NCI-H69 (cell line): ENCODE results near the gene TSPYL4.
"Not testable (repeated sequence)": the region's sequence is repeated elsewhere in the genome, so short reads cannot be mapped to it uniquely, and the experiment has no call there.

Experiments
- DNase-seq: peaks from one replicate; lab custom pipeline; 2025; lab: John Stamatoyannopoulos, UW

TSPYL4 gene

GRCh38 chr6:116253505-116254296 lies at the start of gene TSPYL4:
Gene TSPYL4, minus strand, starts transcription at chr6:116254075. Its CDS starts 67 bp downstream, at chr6:116254008.
- DNase-seq, result peak; percentile 96

- peak; percentile 6 for DNase-seq
Measured at GRCh38 chr6:116301104-116301503, 47.2 kb upstream of the TSPYL4 start.

GRCh38 chr6:116300566-116300965 lies 46.7 kb upstream of the TSPYL4 start:
- no peak for DNase-seq

GRCh38 chr6:116298973-116299372 lies 45.1 kb upstream of the TSPYL4 start:
- no peak for DNase-seq

- DNase-seq, result no peak
Measured at GRCh38 chr6:116298273-116298672, 44.4 kb upstream of the TSPYL4 start.

GRCh38 chr6:116292553-116292952 lies 38.7 kb upstream of the TSPYL4 start:
- DNase-seq, result no peak

- DNase-seq, result no peak
Measured at GRCh38 chr6:116291701-116292396, 38.0 kb upstream of the TSPYL4 start.

- no peak for DNase-seq
Measured at GRCh38 chr6:116290799-116291198, 36.9 kb upstream of the TSPYL4 start.

GRCh38 chr6:116289876-116290275 lies 36.0 kb upstream of the TSPYL4 start:
- no peak for DNase-seq

GRCh38 chr6:116287689-116288282 lies 33.9 kb upstream of the TSPYL4 start:
- DNase-seq, result peak; percentile 55

GRCh38 chr6:116286773-116287358 lies 33.0 kb upstream of the TSPYL4 start:
- DNase-seq, result no peak

GRCh38 chr6:116284984-116285383 lies 31.1 kb upstream of the TSPYL4 start:
- DNase-seq, result not testable (repeated sequence)

- no peak for DNase-seq
Measured at GRCh38 chr6:116283191-116283590, 29.3 kb upstream of the TSPYL4 start.

- peak; percentile 27 for DNase-seq
Measured at GRCh38 chr6:116282698-116283097, 28.8 kb upstream of the TSPYL4 start.

GRCh38 chr6:116280933-116281316 lies 27.1 kb upstream of the TSPYL4 start:
- DNase-seq, result peak; percentile 12

GRCh38 chr6:116280161-116280932 lies 26.5 kb upstream of the TSPYL4 start:
- DNase-seq, result peak; percentile 40

GRCh38 chr6:116279232-116280160 lies 25.6 kb upstream of the TSPYL4 start, which contains the start of gene TSPYL1:
Gene TSPYL1, minus strand, starts transcription at chr6:116279930. Its CDS starts 100 bp downstream, at chr6:116279830.
- peak; percentile 96 for DNase-seq

GRCh38 chr6:116278854-116279231 lies 25.0 kb upstream of the TSPYL4 start:
- peak; percentile 61 for DNase-seq

- DNase-seq, result peak; percentile 22
Measured at GRCh38 chr6:116278481-116278829, 24.6 kb upstream of the TSPYL4 start.

- DNase-seq, result no peak
Measured at GRCh38 chr6:116277124-116277523, 23.2 kb upstream of the TSPYL4 start.
